Measurements from ENCODE around the gene MAP2K3. TPM values are rescaled to one million over a fixed set of nuclear protein-coding genes. Genes with fewer than 3 reads are reported as not detected.

MAP2K3 gene
- total RNA-seq, 2 donors from 2014 or later = 15.3 to 48.1 TPM

DNA sequence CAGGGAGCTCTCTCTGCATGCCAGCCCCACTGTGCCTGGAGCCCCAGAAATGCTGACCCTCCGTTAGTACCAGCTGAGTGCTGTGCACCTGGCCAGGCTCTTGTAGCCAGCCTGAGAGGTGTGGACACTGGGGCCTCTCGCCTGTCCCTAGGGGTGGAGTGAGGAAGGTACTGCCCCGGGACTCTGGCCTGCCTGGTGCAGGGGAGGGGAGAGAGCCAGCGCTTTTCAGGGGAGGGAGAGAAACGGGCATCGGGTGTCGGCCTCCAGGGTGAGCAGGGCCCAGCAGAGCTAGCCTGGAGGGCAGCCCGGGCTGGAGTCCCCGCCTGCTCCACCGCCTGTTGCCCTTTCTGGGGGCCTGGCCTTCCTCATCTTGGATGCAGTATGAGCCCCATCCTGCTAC lies 13.1 kb downstream of the MAP2K3 start:
- Histone ChIP-seq H3K27ac (no peak overlapping the region), H3K36me3 (replicated peaks in 1 of 2; ENCODE audit: insufficient read depth in 1 of 2, low read depth in 2 of 2) (peaks cover 0 to 7% of the 10 kb centered on the region in 2 donors), H3K9me3 (no peaks in the 10 kb centered on the region), H3K4me3 (no peak overlapping the region), H3K4me1 (peaks cover 17% of the 10 kb centered on the region), H3K27me3 (no peaks in the 10 kb centered on the region)
- WGBS, 2 donors = 48 to 53% methylated on average over 9 to 10 of the region's 10 CpGs
- DNase-seq (no peak), ATAC-seq (no peak)
- intact Hi-C loops (cut with DNase I) = no loop called here
- TF ChIP-seq POLR2A (IDR thresholded peaks at IDR 0.05) = no peak
- TF ChIP-seq, protein P1, sequence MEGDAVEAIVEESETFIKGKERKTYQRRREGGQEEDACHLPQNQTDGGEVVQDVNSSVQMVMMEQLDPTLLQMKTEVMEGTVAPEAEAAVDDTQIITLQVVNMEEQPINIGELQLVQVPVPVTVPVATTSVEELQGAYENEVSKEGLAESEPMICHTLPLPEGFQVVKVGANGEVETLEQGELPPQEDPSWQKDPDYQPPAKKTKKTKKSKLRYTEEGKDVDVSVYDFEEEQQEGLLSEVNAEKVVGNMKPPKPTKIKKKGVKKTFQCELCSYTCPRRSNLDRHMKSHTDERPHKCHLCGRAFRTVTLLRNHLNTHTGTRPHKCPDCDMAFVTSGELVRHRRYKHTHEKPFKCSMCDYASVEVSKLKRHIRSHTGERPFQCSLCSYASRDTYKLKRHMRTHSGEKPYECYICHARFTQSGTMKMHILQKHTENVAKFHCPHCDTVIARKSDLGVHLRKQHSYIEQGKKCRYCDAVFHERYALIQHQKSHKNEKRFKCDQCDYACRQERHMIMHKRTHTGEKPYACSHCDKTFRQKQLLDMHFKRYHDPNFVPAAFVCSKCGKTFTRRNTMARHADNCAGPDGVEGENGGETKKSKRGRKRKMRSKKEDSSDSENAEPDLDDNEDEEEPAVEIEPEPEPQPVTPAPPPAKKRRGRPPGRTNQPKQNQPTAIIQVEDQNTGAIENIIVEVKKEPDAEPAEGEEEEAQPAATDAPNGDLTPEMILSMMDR (IDR thresholded peaks at IDR 0.05) = no peak

DNA sequence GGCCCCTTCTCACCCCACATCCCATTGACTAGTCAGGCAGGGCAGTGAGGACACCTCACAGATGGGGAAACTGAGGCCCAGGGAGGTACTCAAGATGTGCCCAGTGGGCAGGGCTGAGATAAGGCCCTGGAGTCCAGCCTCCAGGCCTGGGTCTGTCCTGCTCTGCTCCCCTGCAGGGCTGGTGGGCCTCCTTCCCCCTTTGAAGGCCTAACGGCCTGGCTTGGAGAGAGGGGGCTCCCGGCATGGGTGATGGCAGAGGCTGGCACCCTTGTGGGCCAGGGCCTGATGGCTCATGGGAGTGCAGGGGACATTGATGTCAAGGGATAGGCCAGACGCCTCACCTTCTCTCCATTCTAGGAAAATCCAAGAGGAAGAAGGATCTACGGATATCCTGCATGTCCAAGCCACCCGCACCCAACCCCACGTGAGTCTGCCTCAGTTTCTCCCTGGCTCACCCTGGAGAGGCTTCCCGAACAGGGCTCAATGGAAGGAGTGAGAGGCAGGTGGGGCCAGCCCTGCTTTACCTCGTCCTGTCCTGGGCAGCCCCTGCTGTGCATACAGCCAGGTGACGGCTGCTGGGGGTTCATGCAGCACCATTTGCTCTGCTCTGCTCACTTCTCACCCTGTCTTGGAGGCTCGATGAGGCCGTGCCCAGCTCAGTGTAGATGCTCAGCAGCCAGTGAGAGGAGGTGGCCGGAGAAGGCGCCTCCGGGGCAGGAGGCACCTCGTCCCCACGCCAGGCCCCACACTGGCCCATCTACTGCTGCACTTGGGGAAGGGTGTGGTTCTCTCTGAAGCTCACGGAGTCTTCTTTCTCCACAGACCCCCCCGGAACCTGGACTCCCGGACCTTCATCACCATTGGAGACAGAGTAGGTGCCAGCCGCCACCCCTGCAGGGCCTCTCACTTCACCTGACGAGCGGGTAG lies 13.8 kb downstream of the MAP2K3 start:
- TF ChIP-seq POLR2A (IDR thresholded peaks at IDR 0.05) = no peak
- TF ChIP-seq, protein P1 (IDR thresholded peaks at IDR 0.05) = no peak
- Histone ChIP-seq H3K4me3 (no peak overlapping the region), H3K36me3 (replicated peaks in 1 of 2; ENCODE audit: insufficient read depth in 1 of 2, low read depth in 2 of 2) (peaks cover 0 to 9% of the 10 kb centered on the region in 2 donors), H3K27me3 (no peaks in the 10 kb centered on the region), H3K4me1 (peaks cover 17% of the 10 kb centered on the region), H3K9me3 (no peaks in the 10 kb centered on the region), H3K27ac (no peak overlapping the region)
- 69 to 79% methylated on average over 17 to 22 of the region's 22 CpGs for WGBS, 2 donors
- no peak for DNase-seq
- intact Hi-C loops (cut with DNase I) = no loop called here
- no peak for ATAC-seq

DNA sequence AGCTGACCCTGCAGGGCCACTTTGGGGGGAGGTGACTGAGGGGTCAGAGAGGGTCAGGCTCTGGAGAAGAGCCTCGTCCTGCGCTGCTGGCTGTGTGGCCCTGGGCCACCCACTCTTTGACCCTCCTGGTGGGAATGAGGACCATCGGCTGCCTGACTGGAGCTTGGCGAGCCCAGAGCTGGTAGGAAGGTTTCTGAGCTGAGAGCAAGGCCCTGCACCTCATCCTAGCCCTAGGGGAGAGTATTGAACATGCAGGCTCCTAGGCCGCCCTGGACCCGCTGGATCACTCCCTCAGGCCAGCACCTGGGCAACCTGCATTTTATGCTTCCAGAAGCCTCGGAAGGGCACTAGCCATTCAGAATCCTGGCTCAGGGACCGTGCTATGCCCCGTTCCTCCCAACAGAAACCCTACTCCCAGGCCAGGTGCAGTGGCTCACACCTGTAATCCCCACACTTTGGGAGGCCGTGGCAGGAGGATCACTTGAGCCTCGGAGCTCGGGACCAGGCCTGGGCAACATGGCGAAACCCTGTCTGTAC lies 14.5 kb downstream of the MAP2K3 start:
- H3K4me3 ChIP-seq = no peak overlapping the region
- H3K9me3 ChIP-seq = no peaks in the 10 kb centered on the region
- peaks cover 0 to 9% of the 10 kb centered on the region in 2 donors for H3K36me3 ChIP-seq (replicated peaks in 1 of 2; ENCODE audit: insufficient read depth in 1 of 2, low read depth in 2 of 2)
- H3K27ac ChIP-seq = no peak overlapping the region
- no peak for DNase-seq
- 47 to 70% methylated on average over 12 to 13 of the region's 13 CpGs for WGBS, 2 donors
- H3K27me3 ChIP-seq = no peaks in the 10 kb centered on the region
- ATAC-seq = no peak
- peaks cover 17% of the 10 kb centered on the region for H3K4me1 ChIP-seq
- TF ChIP-seq, protein P1 (IDR thresholded peaks at IDR 0.05) = no peak
- TF ChIP-seq POLR2A (IDR thresholded peaks at IDR 0.05) = no peak
- intact Hi-C loops (cut with DNase I) = no loop called here

DNA sequence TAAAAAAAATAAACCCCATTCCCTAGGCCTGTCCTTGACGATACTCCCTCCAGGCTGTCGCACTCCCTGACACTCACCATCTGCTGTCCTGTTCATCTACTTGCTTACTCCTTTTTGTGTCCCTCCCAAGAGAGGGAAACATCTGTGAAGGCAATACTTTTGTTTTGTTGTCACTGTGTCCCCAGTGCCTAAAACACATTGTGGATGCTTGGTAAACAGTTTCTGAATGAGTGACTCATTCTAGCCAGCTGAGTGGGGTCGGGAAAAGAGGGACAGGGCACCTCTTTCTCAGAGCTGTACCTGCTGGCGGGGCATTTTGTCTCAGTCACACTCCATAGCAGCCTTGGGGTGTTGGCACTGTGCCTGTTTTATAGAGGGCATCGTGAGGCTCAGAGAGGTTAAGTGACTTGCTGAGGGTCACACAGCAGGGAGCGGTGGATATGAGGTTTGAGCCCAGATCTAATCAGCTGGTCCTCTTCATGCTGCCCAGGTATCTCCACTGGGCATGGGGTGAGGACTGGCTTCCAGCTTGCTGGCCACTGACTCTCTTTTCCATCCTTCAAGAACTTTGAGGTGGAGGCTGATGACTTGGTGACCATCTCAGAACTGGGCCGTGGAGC lies 15.6 kb downstream of the MAP2K3 start:
- H3K4me3 ChIP-seq = no peak overlapping the region
- peaks cover 0 to 11% of the 10 kb centered on the region in 2 donors for H3K36me3 ChIP-seq (replicated peaks in 1 of 2; ENCODE audit: insufficient read depth in 1 of 2, low read depth in 2 of 2)
- no peaks in the 10 kb centered on the region for H3K27me3 ChIP-seq
- peaks cover 13% of the 10 kb centered on the region for H3K4me1 ChIP-seq
- TF ChIP-seq, protein P1 (IDR thresholded peaks at IDR 0.05) = no peak
- TF ChIP-seq POLR2A (IDR thresholded peaks at IDR 0.05) = no peak
- no peak for ATAC-seq
- no peak overlapping the region for H3K27ac ChIP-seq
- intact Hi-C loops (cut with DNase I) = no loop called here
- H3K9me3 ChIP-seq = no peaks in the 10 kb centered on the region
- no peak for DNase-seq
- WGBS, 2 donors = 47 to 65% methylated on average over 7 of the region's 7 CpGs
